Esophagus muscularis mucosa (tissue), 4 donors: Measurements from ENCODE around the gene PIH1D2. TPM values are rescaled to one million over a fixed set of nuclear protein-coding genes. Genes with fewer than 3 reads are reported as not detected.

ENCODE experiments used
- DNase-seq: peaks from one replicate; pipeline ENCODE4 v3.0.0-alpha.2; 2017; ENCODE audit errors: extremely low spot score
- H3K27ac ChIP-seq, 4 donors: fragments of 200-600 bp; sonication (generic); replicated peaks in 1 of 4; 1 replicate in 3 of 4; 2 replicates in 1 of 4; pipeline ENCODE4 v1.5.1; 2016 to 2019; ENCODE audit warnings: mild to moderate bottlenecking in 1 of 4
- H3K27me3 ChIP-seq, 4 donors: fragments of 200-600 bp; sonication (generic); one replicate each; pipeline versions ENCODE4 v1.5.1 to v1.6.0; 2016 to 2019
- H3K36me3 ChIP-seq, 4 donors: fragments of 200-600 bp; sonication (generic); one replicate each; pipeline ENCODE4 v1.5.1; 2016 to 2019
- H3K4me1 ChIP-seq, 4 donors: fragments of 200-600 bp; sonication (generic); one replicate each; pipeline ENCODE4 v1.5.1; 2016 to 2019
- H3K4me3 ChIP-seq, 4 donors: fragments of 200-600 bp; sonication (generic); 1 replicate in 2 of 4; 2 replicates in 2 of 4; pipeline ENCODE4 v1.5.1; 2016 to 2019; ENCODE audit warnings: mild to moderate bottlenecking in 4 of 4, moderate library complexity in 1 of 4
- H3K9me3 ChIP-seq, 4 donors: fragments of 200-600 bp; sonication (generic); 1 replicate in 3 of 4; 2 replicates in 1 of 4; pipeline ENCODE4 v1.5.1; 2016 to 2019
- CTCF ChIP-seq, 3 experiments: fragments of 200-600 bp in 2 of 3; fragments of 450-650 bp in 1 of 3; sonication (generic) in 2 of 3; IDR thresholded peaks; one replicate each; pipeline ENCODE4 v1.5.1; 2017 to 2019; ENCODE audit warnings: antibody characterized with exemption in 3 of 3, mild to moderate bottlenecking in 2 of 3, moderate library complexity in 1 of 3
- EP300 ChIP-seq: sonication (generic); formaldehyde crosslinking; IDR thresholded peaks from one replicate; pipeline ENCODE4 v1.6.1; 2017; ENCODE audit warnings: antibody characterized with exemption
- POLR2A ChIP-seq: fragments of 450-650 bp; IDR thresholded peaks from one replicate; pipeline ENCODE4 v1.6.1; 2017; ENCODE audit warnings: antibody characterized with exemption, moderate library complexity, mild to moderate bottlenecking, low read depth
- POLR2AphosphoS5 ChIP-seq, 2 donors: sonication (generic); formaldehyde crosslinking; IDR thresholded peaks; one replicate each; pipeline ENCODE4 v1.6.1; 2017; ENCODE audit warnings: antibody characterized with exemption in 2 of 2
- WGBS: methylation state at CpG from one replicate; pipeline ENCODE4 v1.1.5; 2018; 5-methylcytosine and 5-hydroxymethylcytosine counted together
- intact Hi-C: fragments of 100-400 bp; cut with DNase I; formaldehyde crosslinking; loops from one replicate; pipeline ENCODE4 v1.15.1; 2023
- total RNA-seq, 4 donors: library from RNA; depleted of rRNA; stranded (reverse); fragments of >200 nt; gene quantifications; one replicate each; pipeline versions ENCODE4 v1.1.0 to v1.2.1, GENCODE V29; 2016

The PIH1D2 gene
- total RNA-seq, 4 donors from 2014 or later, result 0.83 to 1.5 (median 1.1) TPM

DNA sequence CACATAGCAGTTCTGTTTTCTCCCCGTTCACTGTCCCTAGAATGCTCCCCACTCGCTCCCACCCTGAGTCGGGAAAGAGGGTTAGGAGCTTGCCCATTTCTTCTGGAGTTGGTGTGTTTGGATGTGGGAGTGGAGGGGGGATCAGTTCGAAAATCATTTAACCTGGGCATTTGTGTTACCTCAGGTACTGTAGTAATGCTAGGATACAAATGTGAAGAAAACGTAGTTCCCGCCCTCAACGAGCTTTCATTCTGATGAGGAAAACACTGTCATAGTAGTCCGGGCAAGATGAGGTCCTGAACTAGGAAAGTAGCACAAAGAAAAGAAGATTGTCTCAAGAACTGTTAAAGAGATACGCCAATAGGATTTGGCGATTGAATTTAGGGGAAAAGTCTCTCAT is 13.4 kb upstream of the PIH1D2 start:
- intact Hi-C loops, result loop anchor here (10.0 kb wide), 2 partner anchors 212 to 1228 kb away; partner anchors contain the start of genes ALG9, CFAP68, FDXACB1 and TTC12
- H3K27ac ChIP-seq, result peak overlapping the region; percentile 79 to 84 (median 83)

GRCh38 chr11:112086422-112087191 is 12.8 kb upstream of the PIH1D2 start, which contains the start of the genes SDHD and TIMM8B:
Gene SDHD, plus strand, starts transcription at chr11:112086873. Its CDS starts 35 bp downstream, at chr11:112086908.
Gene TIMM8B, minus strand, starts transcription at chr11:112086756. Its CDS starts 33 bp downstream, at chr11:112086723.
- TF ChIP-seq CTCF (IDR thresholded peaks at IDR 0.05), result peak; percentile 12 to 37 (median 31)
- peak; percentile 56 for TF ChIP-seq POLR2A
- peak; percentile 90 to 97 for TF ChIP-seq POLR2AphosphoS5 (IDR thresholded peaks at IDR 0.05)
- no peak for TF ChIP-seq EP300
- peak; percentile 98 for DNase-seq
- Histone ChIP-seq H3K27ac (peak within 1 kb of the TSS; percentile 79 to 84 (median 83)), H3K9me3 (no peaks in the 10 kb centered on the region), H3K4me3 (peak within 1 kb of the TSS; percentile 66 to 95 (median 76)), H3K27me3 (no peaks in the 10 kb centered on the region), H3K4me1 (peaks cover 41 to 47% (median 43%) of the 10 kb centered on the region in 4 donors), H3K36me3 (peaks cover 48 to 77% (median 70%) of the 10 kb centered on the region in 4 donors)
- under 1% methylated on average over 41 of the region's 45 CpGs for WGBS
- intact Hi-C loops, result loop anchor here (10.0 kb wide), 2 partner anchors 212 to 1228 kb away; partner anchors contain the start of genes ALG9, CFAP68, FDXACB1 and TTC12

More for the DNA sequence above, 13.4 kb upstream of the PIH1D2 start:
- H3K4me1 ChIP-seq, result peaks cover 41 to 47% (median 43%) of the 10 kb centered on the region in 4 donors
- H3K4me3 ChIP-seq, result peak overlapping the region; percentile 66 to 95 (median 76)
- H3K36me3 ChIP-seq, result peaks cover 51 to 77% (median 70%) of the 10 kb centered on the region in 4 donors
- 21% methylated on average over 10 of the region's 10 CpGs for WGBS
- H3K27me3 ChIP-seq, result no peaks in the 10 kb centered on the region
- no peak for TF ChIP-seq POLR2AphosphoS5 (IDR thresholded peaks at IDR 0.05)
- TF ChIP-seq EP300, result no peak
- TF ChIP-seq CTCF (IDR thresholded peaks at IDR 0.05), result no peak
- no peak for TF ChIP-seq POLR2A
- DNase-seq, result no peak
- no peaks in the 10 kb centered on the region for H3K9me3 ChIP-seq

DNA sequence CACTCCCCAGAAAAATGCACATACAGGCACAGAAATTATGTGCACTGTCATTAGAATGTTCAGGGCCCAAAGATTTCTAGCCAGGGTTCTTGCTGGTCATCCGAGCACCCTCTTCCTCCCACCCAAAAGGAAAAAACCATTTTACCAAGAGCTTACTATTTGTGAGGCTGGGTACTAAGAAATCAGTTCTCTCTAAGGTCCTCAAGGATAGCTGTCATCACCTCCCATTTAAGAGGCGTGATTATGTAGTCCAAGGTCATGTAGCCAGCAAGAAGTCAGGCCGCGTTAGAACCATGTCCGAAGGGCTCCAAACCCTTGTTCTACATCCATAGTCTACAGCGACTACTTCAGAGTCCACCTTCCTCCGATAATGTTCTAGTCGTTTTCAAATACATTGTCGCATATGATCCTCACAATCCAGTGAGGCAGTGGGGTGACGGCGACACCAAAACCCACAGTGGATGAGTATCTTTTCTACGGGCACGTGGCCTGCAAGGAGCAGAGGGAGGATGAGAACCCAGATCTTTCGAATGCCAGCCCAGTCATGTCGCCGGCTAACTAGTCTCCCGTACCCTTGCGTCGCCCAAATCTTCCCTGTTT is 12.1 kb upstream of the PIH1D2 start:
- no peaks in the 10 kb centered on the region for H3K27me3 ChIP-seq
- peak overlapping the region; percentile 66 to 95 (median 76) for H3K4me3 ChIP-seq
- H3K9me3 ChIP-seq, result no peaks in the 10 kb centered on the region
- H3K4me1 ChIP-seq, result peaks cover 41 to 47% (median 43%) of the 10 kb centered on the region in 4 donors
- no peak for DNase-seq
- 1% methylated on average over 18 of the region's 19 CpGs for WGBS
- H3K36me3 ChIP-seq, result peaks cover 50 to 76% (median 70%) of the 10 kb centered on the region in 4 donors
- TF ChIP-seq CTCF (IDR thresholded peaks at IDR 0.05), result no peak
- TF ChIP-seq POLR2AphosphoS5 (IDR thresholded peaks at IDR 0.05), result no peak
- no peak for TF ChIP-seq POLR2A
- no peak for TF ChIP-seq EP300
- intact Hi-C loops, result loop anchor here (10.0 kb wide), 2 partner anchors 211 to 1229 kb away; partner anchors contain the start of genes ALG9, CFAP68, FDXACB1 and TTC12
- H3K27ac ChIP-seq, result peak overlapping the region; percentile 79 to 84 (median 83)

GRCh38 chr11:112082729-112083128 is 8.9 kb upstream of the PIH1D2 start:
- intact Hi-C loops, result loop anchor here (10.0 kb wide), 2 partner anchors 208 to 1232 kb away; partner anchors contain the start of genes ALG9, CFAP68, FDXACB1 and TTC12
- no peak for DNase-seq
- Histone ChIP-seq H3K4me3 (no peak overlapping the region), H3K36me3 (peaks cover 46 to 76% (median 72%) of the 10 kb centered on the region in 4 donors), H3K9me3 (no peaks in the 10 kb centered on the region), H3K27me3 (no peaks in the 10 kb centered on the region), H3K27ac (no peak overlapping the region), H3K4me1 (peaks cover 17 to 20% (median 18%) of the 10 kb centered on the region in 4 donors)
- TF ChIP-seq POLR2A, result no peak
- TF ChIP-seq EP300, result no peak
- no peak for TF ChIP-seq POLR2AphosphoS5 (IDR thresholded peaks at IDR 0.05)
- no peak for TF ChIP-seq CTCF (IDR thresholded peaks at IDR 0.05)
- 78% methylated on average over 4 of the region's 4 CpGs for WGBS
